GM12878 (cell line): ENCODE data around the gene CLEC16A. TPM values are rescaled to one million over a fixed set of nuclear protein-coding genes. Genes with fewer than 3 reads are reported as not detected.

Experiments used
- ATAC-seq: fragments of 200-7000 bp; cut with Tn5 transposase; 3 replicates; pipeline ENCODE4 v1.9.1; 2020; ENCODE audit warnings: mild to moderate bottlenecking, moderate library complexity
- BruUV-seq: library from RNA; stranded (reverse); fragments of 400-500 nt; replicated peaks from 2 replicates; lab custom pipeline; 2021; lab: Mats Ljungman, UMichigan
- CTCF ChIA-PET: fragments of 300-600 bp; sonication (Branson Sonifier 250); formaldehyde crosslinking; extraction: SDS; loops from one replicate; lab custom pipeline; 2021; ENCODE audit warnings: inconsistent platforms; lab: Yijun Ruan, JAX
- POLR2A ChIA-PET: fragments of 350-600 bp; formaldehyde crosslinking; extraction: SDS; loops from one replicate; lab custom pipeline; 2021; ENCODE audit warnings: inconsistent platforms; lab: Charles Lee
- RAD21 ChIA-PET: fragments of 300-600 bp; sonication (Branson Sonifier 250); formaldehyde crosslinking; loops from one replicate; lab custom pipeline; 2023; ENCODE audit warnings: antibody characterized with exemption; ENCODE audit not compliant: unreplicated experiment; lab: Charles Lee
- SMC1A ChIA-PET: fragments of 300-600 bp; sonication (Branson Sonifier 250); formaldehyde crosslinking; loops from one replicate; lab custom pipeline; 2023; ENCODE audit not compliant: unreplicated experiment, uncharacterized antibody; lab: Charles Lee
- DNase-seq: peaks from one replicate; pipeline ENCODE4 v3.0.0-alpha.2; 2011; ENCODE audit warnings: low read depth, low spot score
- FAIRE-seq: peaks from 3 replicates; lab custom pipeline; 2011; peaks lifted over from hg19 to GRCh38; lab: Jason Lieb, UNC
- H2AFZ ChIP-seq: 2 replicates; pipeline ENCODE4 v1.6.0; 2011; ENCODE audit warnings: low read depth, low read length, control low read depth; ENCODE audit not compliant: control insufficient read depth
- H3K27ac ChIP-seq: 2 replicates; pipeline ENCODE4 v1.5.1; 2011; ENCODE audit warnings: control low read depth; ENCODE audit not compliant: control insufficient read depth, insufficient read depth
- H3K27me3 ChIP-seq, 2 experiments: replicated peaks in 1 of 2; 2 replicates each; pipeline versions ENCODE4 v1.6.0 to v1.6.1; 2011; ENCODE audit warnings: low read length in 1 of 2; ENCODE audit not compliant: control insufficient read depth in 2 of 2, insufficient read depth in 2 of 2
- H3K36me3 ChIP-seq, 2 experiments: 2 replicates each; pipeline ENCODE4 v1.5.1; 2011; ENCODE audit warnings: low read length in 1 of 2; ENCODE audit not compliant: control insufficient read depth in 2 of 2, insufficient read depth in 2 of 2
- H3K4me1 ChIP-seq: 2 replicates; pipeline ENCODE4 v1.6.1; 2011; ENCODE audit warnings: mild to moderate bottlenecking, low read length, moderate library complexity, mixed read lengths; ENCODE audit not compliant: control insufficient read depth, insufficient read depth
- H3K4me2 ChIP-seq: 2 replicates; pipeline ENCODE4 v1.6.0; 2011; ENCODE audit warnings: control low read depth; ENCODE audit not compliant: control insufficient read depth, insufficient read depth
- H3K4me3 ChIP-seq: fragments of 200-600 bp; sonication (generic); 2 replicates; pipeline ENCODE4 v1.5.1; 2016
- H3K79me2 ChIP-seq: 2 replicates; pipeline ENCODE4 v1.6.0; 2011; ENCODE audit warnings: low read length; ENCODE audit not compliant: control insufficient read depth, insufficient read depth
- H3K9ac ChIP-seq: 2 replicates; pipeline ENCODE4 v1.8.0; 2011; ENCODE audit warnings: low read length, control low read depth, mixed read lengths; ENCODE audit not compliant: control insufficient read depth, insufficient read depth
- H3K9me3 ChIP-seq: replicated peaks from 3 replicates; pipeline ENCODE4 v1.5.1; 2011; ENCODE audit warnings: mild to moderate bottlenecking, low read length; ENCODE audit not compliant: control insufficient read depth, insufficient read depth
- H4K20me1 ChIP-seq: 2 replicates; pipeline ENCODE4 v1.6.0; 2011; ENCODE audit not compliant: control insufficient read depth, insufficient read depth
- JUNB ChIP-seq: IDR thresholded peaks from 2 replicates; pipeline ENCODE4 v1.6.1; 2016; ENCODE audit warnings: antibody characterized with exemption, mild to moderate bottlenecking
- RAD21 ChIP-seq: IDR thresholded peaks from 2 replicates; pipeline ENCODE4 v1.6.1; 2011; ENCODE audit warnings: mild to moderate bottlenecking, low read depth, low read length, moderate library complexity; ENCODE audit not compliant: insufficient read depth
- SMARCA5 ChIP-seq: fragments of 450-650 bp; IDR thresholded peaks from 2 replicates; pipeline ENCODE4 v1.6.1; 2017; ENCODE audit warnings: mild to moderate bottlenecking
- WGBS: methylation state at CpG from one replicate; pipeline ENCODE4 v1.1.6; 2016; ENCODE audit warnings: low lambda C conversion rate; ENCODE audit not compliant: insufficient replicate concordance, insufficient coverage; ENCODE audit errors: missing lambda C conversion rate; 5-methylcytosine and 5-hydroxymethylcytosine counted together
- in situ Hi-C: fragments of 300-500 bp; cut with MboI; formaldehyde crosslinking; loops from 9 replicates; pipeline ENCODE4 v1.14.3; 2018; ENCODE audit warnings: mixed read lengths
- intact Hi-C: fragments of 100-400 bp; cut with micrococcal nuclease; formaldehyde crosslinking; loops from one replicate; pipeline ENCODE4 v1.14.2; 2022; ENCODE audit not compliant: unreplicated experiment
- polyA plus RNA-seq, 11 experiments: library from polyadenylated mRNA; depleted of rRNA in 4 of 11; unstranded in 6 of 11; stranded (reverse) in 5 of 11; fragments of >200 nt; fragmentation: Nextera tagmentation in 4 of 11; fragmentation: Illumina TruSeq in 1 of 11; extraction: Ambion mirVana in 4 of 11; extraction: Trizol in 1 of 11; gene quantifications; 1 replicate in 1 of 11; 2 replicates in 10 of 11; pipeline versions ENCODE4 v1.2.1 to v1.2.3, GENCODE V29; 2011 to 2016; ENCODE audit warnings: inconsistent platforms in 2 of 11, missing spikeins in 2 of 11, low read depth in 1 of 11
- total RNA-seq, 4 experiments: library from RNA; depleted of rRNA in 3 of 4; stranded (reverse); fragments of >200 nt in 3 of 4; fragmentation: Illumina TruSeq in 1 of 4; extraction: Trizol in 1 of 4; gene quantifications; 2 replicates each; pipeline versions ENCODE4 v1.2.1 to v1.2.3, GENCODE V29; 2013 to 2021
- TF ChIP-seq, protein P1 (sequence below): fragments of 450-650 bp; IDR thresholded peaks from 2 replicates; pipeline ENCODE4 v1.6.1; 2016; ENCODE audit warnings: mild to moderate bottlenecking, moderate library complexity, borderline replicate concordance
- TF ChIP-seq, protein P2 (sequence below): IDR thresholded peaks from 2 replicates; pipeline ENCODE4 v1.6.1; 2011; ENCODE audit warnings: low read depth, mild to moderate bottlenecking, low read length, moderate library complexity, borderline replicate concordance; ENCODE audit errors: extremely low read depth
- TF ChIP-seq, protein P3 (sequence below): IDR thresholded peaks from 2 replicates; pipeline ENCODE4 v1.6.1; 2012; ENCODE audit warnings: low read depth, low read length, improper control_type of control experiment

The CLEC16A gene
- total and polyA plus RNA-seq, 10 of the 15 experiments (the other 5 are each of a cell fraction or from before 2014, with no cell fraction given): 1.5 to 28.8 (median 19.2) TPM

DNA sequence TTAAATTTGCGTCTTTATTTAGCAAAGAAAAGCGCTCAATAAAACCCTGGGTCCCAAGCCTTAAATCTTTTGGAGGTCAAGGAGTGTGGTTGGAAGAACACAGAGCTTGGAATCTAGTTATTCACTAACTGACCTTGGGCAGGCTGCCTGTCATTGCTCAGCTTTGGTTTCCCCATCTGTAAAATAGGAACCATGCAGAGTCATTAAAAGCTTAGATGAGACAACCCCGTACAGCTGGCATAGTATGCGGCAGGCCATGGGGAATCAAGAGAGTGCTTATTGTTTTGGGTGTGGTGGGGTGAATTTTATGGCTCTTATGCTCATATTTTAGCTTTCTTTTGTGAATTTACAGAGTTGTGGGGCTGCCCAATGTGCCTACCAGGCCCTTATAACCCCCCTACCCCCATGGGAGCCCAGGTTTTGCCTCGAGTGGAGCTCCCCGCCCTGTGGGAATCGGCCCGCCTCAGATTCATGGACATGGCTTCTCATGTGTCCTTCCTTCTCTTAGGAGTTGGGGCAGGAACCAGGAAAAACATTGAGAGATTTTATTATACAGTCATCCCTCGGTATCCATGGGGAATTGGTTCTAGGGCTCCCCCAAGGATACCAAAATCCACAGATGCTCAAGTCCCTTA lies 113.5 kb downstream of the CLEC16A start:
- RAD21 ChIA-PET: no interaction called here
- TF ChIP-seq, protein P1, sequence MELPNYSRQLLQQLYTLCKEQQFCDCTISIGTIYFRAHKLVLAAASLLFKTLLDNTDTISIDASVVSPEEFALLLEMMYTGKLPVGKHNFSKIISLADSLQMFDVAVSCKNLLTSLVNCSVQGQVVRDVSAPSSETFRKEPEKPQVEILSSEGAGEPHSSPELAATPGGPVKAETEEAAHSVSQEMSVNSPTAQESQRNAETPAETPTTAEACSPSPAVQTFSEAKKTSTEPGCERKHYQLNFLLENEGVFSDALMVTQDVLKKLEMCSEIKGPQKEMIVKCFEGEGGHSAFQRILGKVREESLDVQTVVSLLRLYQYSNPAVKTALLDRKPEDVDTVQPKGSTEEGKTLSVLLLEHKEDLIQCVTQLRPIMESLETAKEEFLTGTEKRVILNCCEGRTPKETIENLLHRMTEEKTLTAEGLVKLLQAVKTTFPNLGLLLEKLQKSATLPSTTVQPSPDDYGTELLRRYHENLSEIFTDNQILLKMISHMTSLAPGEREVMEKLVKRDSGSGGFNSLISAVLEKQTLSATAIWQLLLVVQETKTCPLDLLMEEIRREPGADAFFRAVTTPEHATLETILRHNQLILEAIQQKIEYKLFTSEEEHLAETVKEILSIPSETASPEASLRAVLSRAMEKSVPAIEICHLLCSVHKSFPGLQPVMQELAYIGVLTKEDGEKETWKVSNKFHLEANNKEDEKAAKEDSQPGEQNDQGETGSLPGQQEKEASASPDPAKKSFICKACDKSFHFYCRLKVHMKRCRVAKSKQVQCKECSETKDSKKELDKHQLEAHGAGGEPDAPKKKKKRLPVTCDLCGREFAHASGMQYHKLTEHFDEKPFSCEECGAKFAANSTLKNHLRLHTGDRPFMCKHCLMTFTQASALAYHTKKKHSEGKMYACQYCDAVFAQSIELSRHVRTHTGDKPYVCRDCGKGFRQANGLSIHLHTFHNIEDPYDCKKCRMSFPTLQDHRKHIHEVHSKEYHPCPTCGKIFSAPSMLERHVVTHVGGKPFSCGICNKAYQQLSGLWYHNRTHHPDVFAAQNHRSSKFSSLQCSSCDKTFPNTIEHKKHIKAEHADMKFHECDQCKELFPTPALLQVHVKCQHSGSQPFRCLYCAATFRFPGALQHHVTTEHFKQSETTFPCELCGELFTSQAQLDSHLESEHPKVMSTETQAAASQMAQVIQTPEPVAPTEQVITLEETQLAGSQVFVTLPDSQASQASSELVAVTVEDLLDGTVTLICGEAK: no peak
- TF ChIP-seq SMARCA5: no peak
- no peak for TF ChIP-seq JUNB
- TF ChIP-seq RAD21: no peak
- TF ChIP-seq, protein P2, sequence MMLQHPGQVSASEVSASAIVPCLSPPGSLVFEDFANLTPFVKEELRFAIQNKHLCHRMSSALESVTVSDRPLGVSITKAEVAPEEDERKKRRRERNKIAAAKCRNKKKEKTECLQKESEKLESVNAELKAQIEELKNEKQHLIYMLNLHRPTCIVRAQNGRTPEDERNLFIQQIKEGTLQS: no peak
- TF ChIP-seq, protein P3, sequence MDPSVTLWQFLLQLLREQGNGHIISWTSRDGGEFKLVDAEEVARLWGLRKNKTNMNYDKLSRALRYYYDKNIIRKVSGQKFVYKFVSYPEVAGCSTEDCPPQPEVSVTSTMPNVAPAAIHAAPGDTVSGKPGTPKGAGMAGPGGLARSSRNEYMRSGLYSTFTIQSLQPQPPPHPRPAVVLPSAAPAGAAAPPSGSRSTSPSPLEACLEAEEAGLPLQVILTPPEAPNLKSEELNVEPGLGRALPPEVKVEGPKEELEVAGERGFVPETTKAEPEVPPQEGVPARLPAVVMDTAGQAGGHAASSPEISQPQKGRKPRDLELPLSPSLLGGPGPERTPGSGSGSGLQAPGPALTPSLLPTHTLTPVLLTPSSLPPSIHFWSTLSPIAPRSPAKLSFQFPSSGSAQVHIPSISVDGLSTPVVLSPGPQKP: no peak
- SMC1A ChIA-PET: interaction anchor here (0.7 to 2.8 kb wide), 7 partner anchors 11 to 323 kb away, joined by 3 to 7 read pairs (median 3); no protein-coding TSS in a partner anchor
- Histone ChIP-seq H3K27ac (no peak overlapping the region), H3K9me3 (no peaks in the 10 kb centered on the region), H3K4me1 (peaks cover 6% of the 10 kb centered on the region; the same call in 1 of the 2 replicates), H2AFZ (no peak overlapping the region), H3K36me3 (peaks cover 4 to 6% of the 10 kb centered on the region in 2 experiments; a peak in 3 of 4 replicates), H3K27me3 (no peaks in the 10 kb centered on the region), H3K4me2 (no peak overlapping the region), H3K4me3 (no peak overlapping the region), H3K79me2 (no peaks in the 10 kb centered on the region), H3K9ac (no peak overlapping the region), H4K20me1 (no peaks in the 10 kb centered on the region)
- in situ Hi-C loops: no loop called here
- CTCF ChIA-PET: interaction anchor here (1.0 to 1.2 kb wide), 2 partner anchors 8 to 73 kb away, joined by 3 read pairs; no protein-coding TSS in a partner anchor
- intact Hi-C loops: no loop called here
- POLR2A ChIA-PET: interaction anchor here (2.5 kb wide), 1 partner anchor 11 kb away, joined by 8 read pairs; no protein-coding TSS in a partner anchor
- FAIRE-seq: no peak
- no peak for DNase-seq
- WGBS: 92% methylated on average over 9 of the region's 9 CpGs
- no TSS peak for BruUV-seq
- no peak for ATAC-seq
